HEK293 (cell line): ENCODE results near the gene UACA.
A peak's percentile ranks its signal among the peaks of the same experiment; 100 is the strongest.

Source experiments
- EGR2 ChIP-seq: fragments of 450-650 bp; formaldehyde crosslinking; IDR thresholded peaks from 2 replicates; pipeline ENCODE4 v1.5.1; 2016; ENCODE audit warnings: low read depth, missing biosample characterization, missing genetic modification characterization
- GLI4 ChIP-seq: fragments of 450-650 bp; formaldehyde crosslinking; IDR thresholded peaks from 2 replicates; pipeline ENCODE4 v1.5.1; 2016; ENCODE audit warnings: missing biosample characterization, missing genetic modification characterization
- KLF10 ChIP-seq: fragments of 450-650 bp; IDR thresholded peaks from 2 replicates; pipeline ENCODE4 v1.5.1; 2018; ENCODE audit warnings: missing biosample characterization, mild to moderate bottlenecking, missing genetic modification characterization
- KLF16 ChIP-seq: fragments of 450-650 bp; formaldehyde crosslinking; IDR thresholded peaks from 2 replicates; pipeline ENCODE4 v1.5.1; 2017; ENCODE audit warnings: missing biosample characterization, missing genetic modification characterization
- KLF17 ChIP-seq: fragments of 450-650 bp; formaldehyde crosslinking; IDR thresholded peaks from 2 replicates; pipeline ENCODE4 v1.5.1; 2016; ENCODE audit warnings: missing biosample characterization, missing genetic modification characterization
- PRDM4 ChIP-seq: fragments of 450-650 bp; formaldehyde crosslinking; IDR thresholded peaks from 2 replicates; pipeline ENCODE4 v1.5.1; 2017; ENCODE audit warnings: missing biosample characterization, missing genetic modification characterization
- SETDB1 ChIP-seq: IDR thresholded peaks from one replicate; pipeline ENCODE4 v1.6.1; 2017; ENCODE audit warnings: mild to moderate bottlenecking, low read length, moderate library complexity, mixed read lengths; ENCODE audit not compliant: insufficient read length
- ZBTB21 ChIP-seq: fragments of 450-650 bp; formaldehyde crosslinking; IDR thresholded peaks from 2 replicates; pipeline ENCODE4 v1.5.1; 2017; ENCODE audit warnings: missing biosample characterization, missing genetic modification characterization
- ZBTB49 ChIP-seq: fragments of 450-650 bp; formaldehyde crosslinking; IDR thresholded peaks from 2 replicates; pipeline ENCODE4 v1.5.1; 2016; ENCODE audit warnings: missing biosample characterization, missing genetic modification characterization, low read depth
- ZNF10 ChIP-seq: fragments of 450-650 bp; formaldehyde crosslinking; IDR thresholded peaks from 2 replicates; pipeline ENCODE4 v1.5.1; 2017; ENCODE audit warnings: missing biosample characterization, missing genetic modification characterization
- ZNF114 ChIP-seq: fragments of 450-650 bp; formaldehyde crosslinking; IDR thresholded peaks from 2 replicates; pipeline ENCODE4 v1.5.0; 2017; ENCODE audit warnings: missing biosample characterization, missing genetic modification characterization
- ZNF133 ChIP-seq: fragments of 450-650 bp; formaldehyde crosslinking; IDR thresholded peaks from 2 replicates; pipeline ENCODE4 v1.5.1; 2016; ENCODE audit warnings: missing biosample characterization, missing genetic modification characterization
- ZNF146 ChIP-seq: fragments of 450-650 bp; formaldehyde crosslinking; IDR thresholded peaks from 2 replicates; pipeline ENCODE4 v1.5.1; 2016; ENCODE audit warnings: missing biosample characterization, missing genetic modification characterization
- ZNF2 ChIP-seq: fragments of 450-650 bp; formaldehyde crosslinking; IDR thresholded peaks from 2 replicates; pipeline ENCODE4 v1.5.1; 2016; ENCODE audit warnings: missing biosample characterization, missing genetic modification characterization
- ZNF24 ChIP-seq: fragments of 450-650 bp; formaldehyde crosslinking; IDR thresholded peaks from 2 replicates; pipeline ENCODE4 v1.5.1; 2016; ENCODE audit warnings: missing biosample characterization, missing genetic modification characterization
- ZNF548 ChIP-seq: fragments of 450-650 bp; formaldehyde crosslinking; IDR thresholded peaks from 2 replicates; pipeline ENCODE4 v1.5.1; 2016; ENCODE audit warnings: missing biosample characterization, missing genetic modification characterization
- ZNF561 ChIP-seq: fragments of 450-650 bp; IDR thresholded peaks from 2 replicates; pipeline ENCODE4 v1.5.1; 2018; ENCODE audit warnings: missing biosample characterization, missing genetic modification characterization, borderline replicate concordance
- ZNF600 ChIP-seq: fragments of 450-650 bp; formaldehyde crosslinking; IDR thresholded peaks from 2 replicates; pipeline ENCODE4 v1.5.1; 2016; ENCODE audit warnings: missing biosample characterization, missing genetic modification characterization
- ZNF692 ChIP-seq: fragments of 450-650 bp; formaldehyde crosslinking; IDR thresholded peaks from 2 replicates; pipeline ENCODE4 v1.5.1; 2016; ENCODE audit warnings: missing biosample characterization, missing genetic modification characterization
- ZNF76 ChIP-seq: fragments of 450-650 bp; formaldehyde crosslinking; IDR thresholded peaks from 2 replicates; pipeline ENCODE4; 2016; ENCODE audit warnings: low read depth, missing biosample characterization, missing genetic modification characterization, borderline replicate concordance
- ZNF777 ChIP-seq: fragments of 450-650 bp; formaldehyde crosslinking; IDR thresholded peaks from 2 replicates; pipeline ENCODE4 v1.5.1; 2017; ENCODE audit warnings: missing biosample characterization, missing genetic modification characterization, borderline replicate concordance
- ZNF785 ChIP-seq: fragments of 450-650 bp; formaldehyde crosslinking; IDR thresholded peaks from 2 replicates; pipeline ENCODE4 v1.5.1; 2016; ENCODE audit warnings: missing biosample characterization, missing genetic modification characterization
- ZNF792 ChIP-seq: fragments of 450-650 bp; formaldehyde crosslinking; IDR thresholded peaks from 2 replicates; pipeline ENCODE4 v1.5.1; 2016; ENCODE audit warnings: missing biosample characterization, missing genetic modification characterization
- ZNF830 ChIP-seq: fragments of 450-650 bp; IDR thresholded peaks from 2 replicates; pipeline ENCODE4 v1.5.0; 2018; ENCODE audit warnings: missing biosample characterization, missing genetic modification characterization, low read depth, mild to moderate bottlenecking, moderate library complexity
- ZSCAN23 ChIP-seq: fragments of 450-650 bp; formaldehyde crosslinking; IDR thresholded peaks from 2 replicates; pipeline ENCODE4 v1.5.1; 2016; ENCODE audit warnings: missing biosample characterization, missing genetic modification characterization
- TF ChIP-seq, protein P1 (sequence below): fragments of 450-650 bp; formaldehyde crosslinking; IDR thresholded peaks from 2 replicates; pipeline ENCODE4 v1.5.1; 2016; ENCODE audit warnings: missing biosample characterization, missing genetic modification characterization
- TF ChIP-seq, protein P2 (sequence below): fragments of 450-650 bp; formaldehyde crosslinking; IDR thresholded peaks from 2 replicates; pipeline ENCODE4 v1.5.1; 2017; ENCODE audit warnings: missing biosample characterization, missing genetic modification characterization

UACA gene

GRCh38 chr15:70763120-70763949 is at the start of gene UACA (continued):
- TF ChIP-seq PRDM4 (no peak), ZNF24 (tag by site-specific recombination) (peak; percentile 70; the same call in 1 of the 2 replicates), ZNF10 (tag by site-specific recombination) (peak; percentile 64; the same call in 1 of the 2 replicates), KLF17 (tag by site-specific recombination) (0 out of 2 replicates have a peak, but pooled peaks have one; percentile 15), ZNF133 (tag by site-specific recombination) (no peak), ZNF692 (tag by site-specific recombination) (peak; percentile 96), GLI4 (tag by site-specific recombination) (no peak), ZBTB49 (tag by site-specific recombination) (no peak), ZNF830 (no peak), ZNF600 (tag by site-specific recombination) (no peak; the same call in 1 of the 2 replicates), ZNF114 (tag by site-specific recombination) (no peak), KLF10 (tag by site-specific recombination) (peak; percentile 99), ZSCAN23 (no peak), ZNF2 (tag by site-specific recombination) (0 out of 2 replicates have a peak, but pooled peaks have one; percentile 25), ZNF561 (peak; percentile 90), ZNF777 (tag by site-specific recombination) (no peak), ZNF146 (no peak), ZNF76 (no peak; the same call in 1 of the 2 replicates), SETDB1 (no peak), ZNF792 (no peak), ZBTB21 (tag by site-specific recombination) (no peak), EGR2 (peak; percentile 99), ZNF548 (tag by site-specific recombination) (no peak), ZNF785 (tag by site-specific recombination) (peak; percentile 50; the same call in 1 of the 2 replicates), KLF16 (tag by site-specific recombination) (peak; percentile 90)
- TF ChIP-seq, protein P1, sequence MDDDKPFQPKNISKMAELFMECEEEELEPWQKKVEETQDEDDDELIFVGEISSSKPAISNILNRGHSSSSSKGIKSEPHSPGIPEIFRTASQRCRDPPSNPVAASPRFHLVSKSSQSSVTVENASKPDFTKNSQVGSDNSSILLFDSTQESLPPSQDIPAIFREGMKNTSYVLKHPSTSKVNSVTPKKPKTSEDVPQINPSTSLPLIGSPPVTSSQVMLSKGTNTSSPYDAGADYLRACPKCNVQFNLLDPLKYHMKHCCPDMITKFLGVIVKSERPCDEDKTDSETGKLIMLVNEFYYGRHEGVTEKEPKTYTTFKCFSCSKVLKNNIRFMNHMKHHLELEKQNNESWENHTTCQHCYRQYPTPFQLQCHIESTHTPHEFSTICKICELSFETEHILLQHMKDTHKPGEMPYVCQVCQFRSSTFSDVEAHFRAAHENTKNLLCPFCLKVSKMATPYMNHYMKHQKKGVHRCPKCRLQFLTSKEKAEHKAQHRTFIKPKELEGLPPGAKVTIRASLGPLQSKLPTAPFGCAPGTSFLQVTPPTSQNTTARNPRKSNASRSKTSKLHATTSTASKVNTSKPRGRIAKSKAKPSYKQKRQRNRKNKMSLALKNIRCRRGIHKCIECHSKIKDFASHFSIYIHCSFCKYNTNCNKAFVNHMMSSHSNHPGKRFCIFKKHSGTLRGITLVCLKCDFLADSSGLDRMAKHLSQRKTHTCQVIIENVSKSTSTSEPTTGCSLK = no peak
- TF ChIP-seq, protein P2, sequence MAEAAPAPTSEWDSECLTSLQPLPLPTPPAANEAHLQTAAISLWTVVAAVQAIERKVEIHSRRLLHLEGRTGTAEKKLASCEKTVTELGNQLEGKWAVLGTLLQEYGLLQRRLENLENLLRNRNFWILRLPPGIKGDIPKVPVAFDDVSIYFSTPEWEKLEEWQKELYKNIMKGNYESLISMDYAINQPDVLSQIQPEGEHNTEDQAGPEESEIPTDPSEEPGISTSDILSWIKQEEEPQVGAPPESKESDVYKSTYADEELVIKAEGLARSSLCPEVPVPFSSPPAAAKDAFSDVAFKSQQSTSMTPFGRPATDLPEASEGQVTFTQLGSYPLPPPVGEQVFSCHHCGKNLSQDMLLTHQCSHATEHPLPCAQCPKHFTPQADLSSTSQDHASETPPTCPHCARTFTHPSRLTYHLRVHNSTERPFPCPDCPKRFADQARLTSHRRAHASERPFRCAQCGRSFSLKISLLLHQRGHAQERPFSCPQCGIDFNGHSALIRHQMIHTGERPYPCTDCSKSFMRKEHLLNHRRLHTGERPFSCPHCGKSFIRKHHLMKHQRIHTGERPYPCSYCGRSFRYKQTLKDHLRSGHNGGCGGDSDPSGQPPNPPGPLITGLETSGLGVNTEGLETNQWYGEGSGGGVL (tag by site-specific recombination) = peak; percentile 46; the same call in 1 of the 2 replicates
